HG03469 (cell line): ENCODE measurements around the gene TLR4.

Experiments used
- ATAC-seq: cut with Tn5 transposase; IDR thresholded peaks from one replicate; pipeline ENCODE4 v1.9.1; 2021; ENCODE audit warnings: mild to moderate bottlenecking, moderate library complexity, moderate number of reproducible peaks; ENCODE audit not compliant: unreplicated experiment

The TLR4 gene

DNA sequence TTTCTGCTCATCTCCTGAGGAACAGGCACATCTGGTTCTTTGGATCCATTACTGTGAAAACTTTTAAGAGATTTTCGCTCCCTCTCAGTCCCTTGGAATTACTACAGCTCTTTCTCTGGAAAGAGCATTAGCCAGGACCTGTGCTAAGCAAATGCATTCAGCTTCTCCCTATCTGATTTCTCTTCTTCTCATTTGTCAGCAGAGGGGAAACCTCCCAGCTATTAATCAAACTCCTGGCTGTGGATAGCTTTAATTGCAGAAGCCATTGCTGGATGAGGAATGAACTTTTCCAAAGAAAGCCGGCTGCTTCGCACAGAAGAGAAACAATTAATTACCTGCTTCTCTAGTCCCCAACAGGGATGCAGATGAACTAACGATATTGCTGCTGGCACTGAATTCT lies 37.9 kb downstream of the TLR4 start:
- no peak for ATAC-seq

DNA sequence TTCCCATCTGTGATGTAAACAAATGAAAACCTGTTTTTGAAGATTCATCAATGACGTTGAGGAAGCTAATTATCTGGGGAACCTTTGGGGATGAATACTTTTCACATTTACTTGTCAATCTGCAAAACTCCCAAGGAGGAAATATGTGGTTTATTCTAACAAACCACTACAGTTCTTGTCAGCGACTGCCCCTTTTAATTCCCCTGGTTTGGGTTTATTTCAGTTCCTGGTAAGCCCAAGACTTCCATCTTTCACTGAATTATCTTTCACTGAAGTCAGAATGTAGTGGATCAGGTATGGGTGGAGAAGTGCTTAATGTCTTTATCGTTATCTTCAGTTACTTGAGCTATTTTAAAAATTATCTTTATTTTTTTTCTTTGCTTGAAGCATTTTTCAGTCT lies 40.2 kb downstream of the TLR4 start:
- ATAC-seq, result no peak

DNA sequence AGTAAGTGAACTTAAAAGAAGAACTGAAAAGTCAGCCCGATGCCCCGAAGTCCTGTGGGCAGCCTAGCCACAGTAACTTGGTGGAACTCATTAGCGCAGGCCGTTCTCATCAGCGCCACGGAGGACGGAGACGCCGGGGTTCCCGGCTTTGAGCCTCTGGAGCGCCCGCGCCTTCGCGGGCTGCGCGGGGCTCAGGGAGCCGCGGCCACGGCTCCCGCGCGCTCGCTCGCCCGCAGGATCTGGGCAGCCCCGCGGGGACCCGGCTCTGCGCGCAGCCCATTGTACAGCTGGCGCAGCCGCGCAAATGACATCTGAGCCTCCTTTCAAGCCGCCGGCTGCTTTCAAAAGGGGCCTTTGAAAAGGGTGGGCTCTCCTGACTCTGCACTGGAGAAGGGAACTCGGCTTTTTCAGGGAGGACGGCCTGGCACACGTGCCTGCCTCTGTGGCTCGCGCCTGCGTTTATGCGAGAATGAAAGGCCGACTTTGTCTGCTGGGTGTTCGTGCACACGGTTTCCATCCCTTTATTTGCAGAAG lies 40.7 kb downstream of the TLR4 start:
- ATAC-seq, result no peak

DNA sequence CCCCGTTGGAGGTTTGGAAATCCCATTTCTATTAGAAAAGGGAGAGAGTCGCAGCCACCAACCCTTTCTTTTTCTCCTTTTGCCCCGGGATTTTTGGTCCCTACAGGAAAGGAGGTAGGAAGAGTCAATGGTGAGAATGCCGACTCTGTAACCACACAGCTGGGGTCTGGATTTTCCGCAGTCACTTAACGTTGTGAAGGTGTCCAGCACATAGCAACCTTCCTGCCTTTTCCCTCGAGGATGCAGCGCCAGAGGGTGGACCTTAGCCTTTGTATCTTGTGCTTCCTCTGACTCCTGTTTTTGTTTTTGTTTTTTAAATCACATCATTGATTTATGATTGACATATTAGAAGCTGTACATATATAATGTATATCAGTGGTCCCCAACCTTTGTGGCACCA lies 41.4 kb downstream of the TLR4 start:
- ATAC-seq, result no peak

DNA sequence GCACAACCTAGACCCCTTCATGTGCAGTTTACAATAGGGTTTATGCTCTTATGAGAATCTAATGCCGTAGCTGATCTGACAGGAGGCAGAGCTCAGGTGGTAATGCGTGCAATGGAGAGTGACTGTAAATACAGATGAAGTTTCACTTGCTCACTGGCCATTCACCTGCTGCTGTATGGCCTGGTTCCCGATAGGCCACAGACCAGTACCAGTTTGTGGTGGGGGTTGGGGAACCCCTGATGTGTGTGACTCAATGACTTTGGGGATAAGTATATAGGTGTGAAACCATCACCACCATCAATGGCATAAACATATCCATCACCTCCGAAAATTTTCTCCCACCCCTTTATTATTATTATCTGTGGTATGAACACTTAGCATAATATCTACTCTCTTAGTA lies 42.1 kb downstream of the TLR4 start:
- no peak for ATAC-seq

DNA sequence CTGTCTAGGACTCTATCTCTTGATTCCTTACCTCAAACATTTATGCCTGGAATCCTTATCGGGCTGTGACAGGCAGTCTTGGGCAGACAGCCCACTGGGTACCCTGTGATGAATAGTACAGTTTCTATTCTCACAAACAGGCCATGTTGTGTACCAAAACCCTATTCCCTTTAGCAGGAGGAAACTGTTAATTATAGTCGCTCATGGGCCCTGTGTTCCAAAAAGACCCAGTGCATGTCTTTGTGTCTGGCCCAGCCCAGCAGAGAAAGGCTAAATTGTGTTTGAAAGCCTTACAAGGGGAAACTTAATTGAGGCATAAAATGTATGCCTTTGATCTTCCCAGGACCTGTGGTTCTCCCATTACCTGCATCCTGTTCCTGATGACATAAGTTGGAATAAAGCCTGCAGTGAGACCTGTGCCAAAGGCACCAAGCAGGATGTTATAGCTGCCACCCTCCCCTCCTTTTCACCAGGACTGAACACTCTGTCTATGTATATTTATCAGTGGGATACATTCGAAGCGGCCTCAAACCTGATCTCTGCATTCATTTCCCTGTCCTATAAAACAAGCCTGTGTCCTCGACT lies 43.3 kb downstream of the TLR4 start:
- no peak for ATAC-seq

DNA sequence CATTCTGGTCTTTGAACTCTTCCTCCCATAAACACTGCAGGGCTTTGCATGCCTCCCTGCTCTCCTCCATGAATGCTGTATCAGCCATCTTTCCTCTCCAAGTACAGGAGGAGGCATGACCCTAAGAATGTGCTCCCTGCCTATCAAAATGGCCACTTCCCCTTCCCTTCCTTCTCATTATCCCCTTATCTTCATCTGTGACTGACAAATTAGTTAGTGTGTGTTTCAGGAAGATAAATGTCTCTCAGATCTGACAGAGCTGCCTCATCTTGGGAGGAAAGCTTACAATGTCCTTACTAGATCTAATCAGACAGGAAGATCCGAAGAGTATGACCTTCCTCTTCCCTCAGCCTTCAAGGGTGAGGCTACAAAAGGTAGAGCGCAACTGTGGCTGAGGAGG lies 46.2 kb downstream of the TLR4 start:
- no peak for ATAC-seq

DNA sequence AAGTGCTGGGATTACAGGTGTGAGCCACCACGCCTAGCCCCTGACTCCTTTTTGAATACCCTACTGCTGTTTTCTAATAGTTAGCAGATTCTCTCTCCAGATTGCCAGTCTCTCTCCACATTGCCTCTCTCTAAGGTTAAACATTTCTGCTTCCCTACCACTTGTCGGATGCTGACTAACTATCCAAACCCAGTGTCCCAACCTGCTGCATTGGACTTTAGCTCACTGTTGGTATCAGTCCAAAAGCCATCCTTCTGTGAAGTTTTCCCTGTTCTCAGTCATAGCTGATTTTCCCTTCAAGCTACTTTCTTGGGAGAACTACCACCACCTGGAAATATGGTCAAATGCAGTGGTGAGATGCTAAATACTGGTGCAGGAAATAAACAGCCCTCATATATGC lies 48.7 kb downstream of the TLR4 start:
- ATAC-seq, result no peak

DNA sequence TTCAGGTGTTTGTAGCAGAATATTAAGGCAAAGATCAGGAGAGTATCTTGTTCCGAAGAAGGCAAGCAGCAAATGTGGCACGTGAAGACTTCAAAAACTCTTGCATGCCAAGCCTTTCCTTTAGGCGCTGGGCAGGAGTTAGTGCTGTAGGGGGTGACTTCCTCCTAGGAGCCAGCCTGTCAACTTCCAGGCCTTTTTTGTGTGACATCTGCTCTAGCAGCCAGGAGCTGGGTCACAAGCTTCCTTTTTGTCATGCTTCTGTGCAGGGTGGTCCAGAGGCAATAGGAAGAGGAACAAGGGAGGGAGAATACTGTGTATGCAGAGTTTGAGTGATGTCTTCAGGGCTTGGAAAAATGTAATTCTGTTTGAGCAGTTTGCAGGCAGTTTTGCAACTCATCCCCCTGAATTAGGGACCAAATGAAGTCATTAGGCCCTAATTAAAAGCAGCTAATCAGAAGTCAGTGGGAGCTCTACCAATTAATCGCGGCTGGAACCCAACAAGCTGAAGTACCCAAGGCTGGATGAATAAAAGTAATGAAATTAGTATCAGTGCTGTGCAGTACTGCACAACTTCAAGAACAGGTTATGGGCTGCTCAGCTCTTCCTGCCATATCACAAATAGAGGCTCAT lies 53.5 kb downstream of the TLR4 start:
- ATAC-seq, result no peak

DNA sequence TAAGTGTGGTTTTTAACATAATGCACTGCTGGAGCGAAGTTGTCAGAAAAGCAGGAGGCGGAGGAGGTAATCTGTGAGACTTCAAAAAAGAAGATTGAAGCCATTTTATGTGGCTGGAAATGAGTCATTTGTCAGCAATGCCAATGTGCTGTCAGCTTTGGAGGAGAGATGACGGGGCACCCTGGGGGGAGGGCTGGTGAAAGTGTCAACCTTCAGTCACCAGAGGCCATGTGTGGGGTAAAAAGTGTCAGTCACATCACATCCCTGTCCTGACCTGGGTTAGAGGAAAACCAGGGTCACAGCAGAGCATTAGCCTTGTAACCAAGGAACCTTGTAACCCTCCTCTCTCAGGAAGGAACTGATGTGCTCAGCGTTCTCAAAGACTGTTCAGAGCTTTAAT lies 59.1 kb downstream of the TLR4 start:
- ATAC-seq, result no peak

DNA sequence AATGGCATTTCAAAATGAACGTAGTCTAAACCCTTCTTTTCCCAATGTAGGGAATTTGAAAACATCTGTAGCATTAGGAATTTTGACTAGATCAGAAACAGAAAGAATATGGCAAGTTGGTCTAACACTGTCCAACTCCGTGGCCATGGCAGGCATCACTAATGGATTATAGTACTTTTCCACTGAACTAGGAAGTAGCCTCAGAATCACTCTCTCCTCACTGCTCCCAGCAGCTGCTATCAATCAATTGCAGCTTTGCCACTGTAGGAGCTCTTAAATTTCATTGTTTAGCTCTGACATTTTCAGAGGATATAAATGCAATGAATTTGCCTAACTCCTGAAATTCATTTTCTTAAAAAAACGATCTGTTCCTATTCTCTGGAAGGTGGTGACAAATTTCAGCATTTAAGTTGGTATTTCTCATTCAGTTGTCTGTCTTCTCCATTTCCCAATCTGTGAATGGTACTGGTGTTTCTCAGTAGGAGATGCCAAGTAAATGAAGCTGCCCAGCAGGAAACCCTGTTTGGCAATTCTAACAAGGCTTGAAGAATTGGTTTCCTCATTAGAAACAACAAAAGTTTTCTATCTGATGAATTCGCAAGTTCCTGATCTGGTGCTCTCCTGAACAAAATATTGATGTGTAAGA lies 64.7 kb downstream of the TLR4 start:
- no peak for ATAC-seq

DNA sequence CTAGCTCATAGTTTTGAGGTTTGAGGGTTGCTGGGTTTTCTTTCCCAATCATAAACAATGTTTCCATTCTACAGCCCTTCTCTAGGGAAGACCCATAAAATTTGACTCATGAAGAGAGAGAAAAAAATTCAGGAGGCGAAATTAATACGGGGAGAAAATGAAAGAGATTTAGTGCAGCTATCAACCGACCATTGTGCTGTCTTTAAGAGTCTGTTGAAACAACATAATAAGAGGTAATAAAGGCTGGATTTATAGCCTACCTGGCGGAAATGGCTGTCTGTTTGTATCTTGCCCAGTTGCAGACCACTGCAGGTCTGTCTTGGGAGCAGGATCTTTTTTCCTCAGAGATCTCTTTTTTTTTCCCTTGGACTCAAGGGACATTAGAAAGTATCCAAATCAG lies 66.9 kb downstream of the TLR4 start:
- no peak for ATAC-seq

DNA sequence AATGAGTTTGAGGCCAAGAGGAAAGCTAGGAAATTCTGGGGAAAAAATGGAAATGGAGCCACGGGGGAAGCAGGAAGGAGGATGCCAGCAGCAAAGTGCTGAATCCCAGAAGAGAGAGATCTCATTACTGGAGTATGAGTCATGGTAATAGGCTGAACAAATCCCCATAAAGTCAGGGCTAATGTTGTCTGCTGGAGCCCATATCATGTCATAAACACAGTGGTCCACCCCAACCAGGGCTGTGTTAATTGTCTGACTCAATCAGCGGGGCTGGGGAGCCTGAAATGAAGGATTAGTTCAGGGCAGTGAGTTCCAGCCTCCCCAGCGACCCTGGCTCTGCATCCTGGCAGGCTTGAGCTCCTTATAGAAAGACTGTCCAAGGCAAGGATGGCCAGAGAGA lies 68.8 kb downstream of the TLR4 start:
- no peak for ATAC-seq
